Measurements from ENCODE around the gene WAC.

Gene WAC

GRCh38 chr10:28668363-28669226 lies 135.7 kb downstream of the WAC start:
- DNase-seq (ENCODE audit: low spot score), result peak; percentile 70

DNA sequence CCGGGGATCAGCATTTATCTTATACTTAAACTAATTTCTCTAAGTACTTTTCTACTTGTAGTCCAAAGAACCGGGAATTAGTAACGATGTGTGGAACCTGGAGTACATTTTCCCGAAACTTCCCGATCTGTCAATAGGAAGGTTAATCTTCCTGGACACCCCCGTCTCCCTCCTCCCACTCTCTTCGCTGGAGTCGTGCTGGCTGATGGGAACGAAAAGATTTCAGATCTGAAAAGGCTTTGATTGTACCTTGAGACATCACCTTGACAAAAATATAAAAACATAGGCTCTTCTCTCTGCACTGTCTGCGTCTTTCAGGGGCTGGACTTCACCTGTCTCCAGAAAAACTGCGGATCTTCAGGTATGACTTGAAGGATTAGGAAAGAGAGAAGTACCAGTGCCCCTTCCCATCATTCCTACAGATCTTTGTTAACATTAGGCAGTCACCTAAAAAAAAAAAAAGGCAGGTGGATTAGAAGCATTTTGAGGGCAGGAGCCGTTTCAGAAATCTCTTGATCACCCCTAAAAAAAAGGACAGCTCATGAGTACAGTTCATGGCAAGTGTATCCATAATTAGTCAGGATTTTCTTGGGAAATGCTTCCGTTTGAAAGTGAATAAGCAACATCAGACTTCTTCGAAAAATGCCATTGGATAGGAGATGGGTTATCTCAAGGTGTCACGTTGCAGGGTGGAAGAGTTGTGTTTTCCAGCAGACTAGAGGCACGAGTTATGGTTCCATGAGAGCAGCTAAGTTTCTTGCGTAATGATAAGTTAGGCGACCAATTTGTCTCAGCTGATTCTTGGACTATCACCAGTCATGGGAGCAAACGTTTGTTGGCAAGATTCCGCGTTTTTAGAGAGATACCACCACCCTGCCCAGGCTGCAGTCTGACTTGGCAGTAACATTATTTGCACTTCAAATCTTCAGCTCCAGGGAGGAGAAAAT lies 136.6 kb downstream of the WAC start:
- DNase-seq (ENCODE audit: low spot score), result no peak

All from iPS-NIHi11 (cell line).